ENCODE measurements around the gene MEGF6.

- TF ChIP-seq CTCF (IDR thresholded peaks at IDR 0.05; ENCODE audit: low read depth, low read length, poor library complexity, severe bottlenecking) (no peak), EZH2phosphoT487 (IDR thresholded peaks at IDR 0.05; ENCODE audit: borderline replicate concordance, low read length) (no peak)
Observed at GRCh38 chr1:3623441-3624199, 12.3 kb upstream of the MEGF6 start.
